ENCODE results near the gene E2F7. TPM values are rescaled to one million over a fixed set of nuclear protein-coding genes. Genes with fewer than 3 reads are reported as not detected.

The E2F7 gene
- total RNA-seq, 2 donors from 2014 or later, result 0.75 TPM; not detected in 1

DNA sequence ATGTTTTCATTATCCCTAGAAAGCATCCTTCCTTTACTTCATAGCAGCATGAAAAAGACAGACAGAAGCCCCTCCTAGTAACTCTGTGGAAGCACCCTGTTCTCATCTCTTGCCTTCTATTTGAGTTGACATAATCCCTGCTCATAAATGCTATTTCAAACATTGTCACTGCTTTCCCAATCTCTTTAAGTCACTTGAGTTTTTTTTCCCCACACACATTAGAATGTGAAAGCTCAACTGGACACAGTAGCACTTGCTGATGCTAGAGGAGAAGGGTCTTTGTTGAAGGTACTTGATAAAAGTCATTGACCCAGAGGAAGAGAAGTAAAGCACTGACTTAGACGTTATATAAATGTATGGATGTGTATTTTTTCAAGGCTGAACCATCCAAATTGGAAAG is 3.0 kb downstream of the E2F7 start:
- Histone ChIP-seq H3K27ac (no peak overlapping the region), H3K36me3 (no peaks in the 10 kb centered on the region), H3K9me3 (no peaks in the 10 kb centered on the region), H3K27me3 (no peaks in the 10 kb centered on the region), H3K4me1 (peaks cover 0 to 15% of the 10 kb centered on the region in 2 donors), H3K4me3 (peak overlapping the region in 1 of 2 donors; percentile 3)
- no peak for DNase-seq (ENCODE audit: low spot score)
- TF ChIP-seq, protein P1, sequence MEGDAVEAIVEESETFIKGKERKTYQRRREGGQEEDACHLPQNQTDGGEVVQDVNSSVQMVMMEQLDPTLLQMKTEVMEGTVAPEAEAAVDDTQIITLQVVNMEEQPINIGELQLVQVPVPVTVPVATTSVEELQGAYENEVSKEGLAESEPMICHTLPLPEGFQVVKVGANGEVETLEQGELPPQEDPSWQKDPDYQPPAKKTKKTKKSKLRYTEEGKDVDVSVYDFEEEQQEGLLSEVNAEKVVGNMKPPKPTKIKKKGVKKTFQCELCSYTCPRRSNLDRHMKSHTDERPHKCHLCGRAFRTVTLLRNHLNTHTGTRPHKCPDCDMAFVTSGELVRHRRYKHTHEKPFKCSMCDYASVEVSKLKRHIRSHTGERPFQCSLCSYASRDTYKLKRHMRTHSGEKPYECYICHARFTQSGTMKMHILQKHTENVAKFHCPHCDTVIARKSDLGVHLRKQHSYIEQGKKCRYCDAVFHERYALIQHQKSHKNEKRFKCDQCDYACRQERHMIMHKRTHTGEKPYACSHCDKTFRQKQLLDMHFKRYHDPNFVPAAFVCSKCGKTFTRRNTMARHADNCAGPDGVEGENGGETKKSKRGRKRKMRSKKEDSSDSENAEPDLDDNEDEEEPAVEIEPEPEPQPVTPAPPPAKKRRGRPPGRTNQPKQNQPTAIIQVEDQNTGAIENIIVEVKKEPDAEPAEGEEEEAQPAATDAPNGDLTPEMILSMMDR (IDR thresholded peaks at IDR 0.05), result no peak

DNA sequence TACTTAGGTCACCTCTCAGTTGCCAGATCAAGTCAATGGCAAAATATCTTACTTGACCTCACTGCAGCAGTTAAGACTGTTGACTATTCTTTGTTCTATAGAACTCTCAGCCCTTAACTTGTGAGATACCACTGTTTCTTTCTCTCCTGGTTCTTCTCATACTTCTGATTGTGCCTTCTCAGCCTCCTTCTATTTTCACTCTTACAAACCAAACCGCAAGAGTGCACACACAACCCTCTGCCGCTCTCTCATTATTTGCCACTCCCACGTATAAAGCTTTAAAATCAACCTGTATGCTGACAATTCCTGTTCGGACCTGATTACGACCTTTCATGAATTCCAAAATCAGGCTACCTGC is 4.5 kb downstream of the E2F7 start:
- TF ChIP-seq, protein P1 (IDR thresholded peaks at IDR 0.05), result no peak
- H3K27me3 ChIP-seq, result no peaks in the 10 kb centered on the region
- no peaks in the 10 kb centered on the region for H3K36me3 ChIP-seq

GRCh38 chr12:77060136-77060882 is 5.1 kb downstream of the E2F7 start:
- Histone ChIP-seq H3K9me3 (no peaks in the 10 kb centered on the region), H3K27me3 (no peaks in the 10 kb centered on the region), H3K27ac (no peak overlapping the region), H3K36me3 (no peaks in the 10 kb centered on the region), H3K4me3 (no peak overlapping the region), H3K4me1 (peaks cover 0 to 9% of the 10 kb centered on the region in 2 donors)
- no peak for DNase-seq (ENCODE audit: low spot score)
- TF ChIP-seq, protein P1 (IDR thresholded peaks at IDR 0.05), result no peak

More for the DNA sequence above, 4.5 kb downstream of the E2F7 start:
- no peak for DNase-seq (ENCODE audit: low spot score)
- Histone ChIP-seq H3K27ac (no peak overlapping the region), H3K9me3 (no peaks in the 10 kb centered on the region), H3K4me1 (peaks cover 0 to 12% of the 10 kb centered on the region in 2 donors), H3K4me3 (no peak overlapping the region)

- DNase-seq (ENCODE audit: low spot score), result no peak
- no peak overlapping the region for H3K4me3 ChIP-seq
- H3K4me1 ChIP-seq, result no peaks in the 10 kb centered on the region
- H3K27me3 ChIP-seq, result no peaks in the 10 kb centered on the region
- no peak overlapping the region for H3K27ac ChIP-seq
- TF ChIP-seq, protein P1 (IDR thresholded peaks at IDR 0.05), result no peak
- no peaks in the 10 kb centered on the region for H3K36me3 ChIP-seq
- H3K9me3 ChIP-seq, result no peaks in the 10 kb centered on the region
Observed at GRCh38 chr12:77058740-77059139, 6.6 kb downstream of the E2F7 start.

- Histone ChIP-seq H3K4me1 (no peaks in the 10 kb centered on the region), H3K27ac (no peak overlapping the region), H3K36me3 (no peaks in the 10 kb centered on the region), H3K4me3 (no peak overlapping the region), H3K9me3 (no peaks in the 10 kb centered on the region), H3K27me3 (no peaks in the 10 kb centered on the region)
- TF ChIP-seq, protein P1 (IDR thresholded peaks at IDR 0.05), result no peak
- DNase-seq (ENCODE audit: low spot score), result no peak
Observed at GRCh38 chr12:77054851-77055250, 10.5 kb downstream of the E2F7 start.

DNA sequence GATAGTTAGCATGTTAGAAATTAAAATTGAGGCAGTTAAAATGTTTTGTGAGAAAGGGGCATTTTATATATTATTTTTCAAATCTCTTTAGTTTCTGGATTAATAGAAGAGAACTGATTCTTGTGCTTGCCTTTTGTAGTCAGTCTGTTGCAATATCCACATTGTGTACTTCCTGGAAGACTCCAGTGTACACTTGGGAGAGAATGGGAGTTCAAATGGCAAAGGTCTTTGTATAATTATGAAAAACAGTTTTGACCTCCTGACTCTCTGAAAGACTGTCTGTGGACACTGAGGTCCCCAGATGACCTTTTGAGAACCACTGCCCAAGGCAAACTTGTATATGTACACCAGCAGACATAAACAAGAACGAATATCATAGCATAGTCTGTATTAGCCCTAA is 12.1 kb downstream of the E2F7 start:
- no peak for DNase-seq (ENCODE audit: low spot score)
- TF ChIP-seq, protein P1 (IDR thresholded peaks at IDR 0.05), result no peak
- Histone ChIP-seq H3K27ac (no peak overlapping the region), H3K9me3 (no peaks in the 10 kb centered on the region), H3K4me3 (no peak overlapping the region), H3K36me3 (no peaks in the 10 kb centered on the region), H3K27me3 (no peaks in the 10 kb centered on the region), H3K4me1 (no peaks in the 10 kb centered on the region)

All from right atrium auricular region (tissue), 2 donors.